HG03108 (cell line): Measurements from ENCODE around the gene SLC35E2B.

Experiments used
- ATAC-seq: cut with Tn5 transposase; IDR thresholded peaks from one replicate; pipeline ENCODE4 v1.9.1; 2021; ENCODE audit warnings: moderate library complexity; ENCODE audit not compliant: unreplicated experiment

Gene SLC35E2B

DNA sequence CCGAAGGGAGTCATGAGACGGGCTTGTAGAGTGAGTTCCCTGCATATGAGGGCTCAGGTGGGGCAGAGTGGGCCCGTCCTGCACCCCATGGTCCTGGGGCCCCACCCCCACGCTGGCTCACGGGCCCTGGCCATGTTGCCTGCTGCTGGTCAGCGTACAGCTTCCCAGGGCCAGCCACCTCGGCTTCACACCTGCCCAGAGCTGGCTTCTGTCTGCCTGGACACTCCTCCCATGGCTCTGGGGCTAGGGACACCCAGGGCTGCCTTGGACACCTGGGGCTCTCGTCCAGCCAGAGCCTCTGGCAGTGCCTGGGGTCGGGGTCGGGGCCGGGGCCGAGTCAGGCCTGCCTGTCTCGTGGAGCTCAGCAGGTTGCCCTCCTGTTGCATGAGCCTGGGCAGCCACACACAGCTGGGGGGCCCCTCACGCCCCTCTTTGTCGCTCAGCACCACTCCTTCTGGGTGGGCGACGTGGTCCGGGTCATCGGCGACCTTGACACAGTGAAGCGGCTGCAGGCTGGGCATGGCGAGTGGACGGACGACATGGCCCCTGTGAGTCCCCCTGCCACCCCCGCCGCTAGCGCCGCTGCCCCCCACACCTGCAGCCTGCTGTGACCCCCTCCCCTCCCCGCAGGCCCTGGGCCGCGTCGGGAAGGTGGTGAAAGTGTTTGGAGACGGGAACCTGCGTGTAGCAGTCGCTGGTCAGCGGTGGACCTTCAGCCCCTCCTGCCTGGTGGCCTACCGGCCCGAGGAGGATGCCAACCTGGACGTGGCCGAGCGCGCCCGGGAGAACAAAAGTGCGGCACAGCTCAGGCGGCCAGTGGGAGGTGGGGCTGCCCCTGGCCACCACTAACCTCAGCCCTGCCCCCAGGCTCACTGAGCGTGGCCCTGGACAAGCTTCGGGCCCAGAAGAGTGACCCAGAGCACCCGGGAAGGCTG lies 66.1 kb downstream of the SLC35E2B start:
- no peak for ATAC-seq

GRCh38 chr1:1625824-1626206 lies 66.8 kb downstream of the SLC35E2B start:
- no peak for ATAC-seq

DNA sequence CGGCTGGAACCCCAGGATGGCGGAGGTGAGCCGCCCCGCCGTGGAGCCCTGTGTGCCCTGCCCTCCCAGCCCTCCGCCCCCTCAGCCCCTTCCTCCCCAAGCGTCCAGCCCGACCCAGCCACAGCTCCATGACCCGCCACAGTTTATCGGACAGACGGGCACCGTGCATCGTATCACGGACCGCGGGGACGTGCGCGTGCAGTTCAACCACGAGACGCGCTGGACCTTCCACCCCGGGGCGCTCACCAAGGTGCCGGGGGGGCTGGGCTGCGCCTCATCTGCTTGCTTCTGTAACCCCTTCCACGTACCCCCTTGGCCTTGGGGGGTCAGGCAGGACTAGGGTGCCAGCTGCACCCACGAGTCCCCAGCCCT lies 67.2 kb downstream of the SLC35E2B start:
- no peak for ATAC-seq

DNA sequence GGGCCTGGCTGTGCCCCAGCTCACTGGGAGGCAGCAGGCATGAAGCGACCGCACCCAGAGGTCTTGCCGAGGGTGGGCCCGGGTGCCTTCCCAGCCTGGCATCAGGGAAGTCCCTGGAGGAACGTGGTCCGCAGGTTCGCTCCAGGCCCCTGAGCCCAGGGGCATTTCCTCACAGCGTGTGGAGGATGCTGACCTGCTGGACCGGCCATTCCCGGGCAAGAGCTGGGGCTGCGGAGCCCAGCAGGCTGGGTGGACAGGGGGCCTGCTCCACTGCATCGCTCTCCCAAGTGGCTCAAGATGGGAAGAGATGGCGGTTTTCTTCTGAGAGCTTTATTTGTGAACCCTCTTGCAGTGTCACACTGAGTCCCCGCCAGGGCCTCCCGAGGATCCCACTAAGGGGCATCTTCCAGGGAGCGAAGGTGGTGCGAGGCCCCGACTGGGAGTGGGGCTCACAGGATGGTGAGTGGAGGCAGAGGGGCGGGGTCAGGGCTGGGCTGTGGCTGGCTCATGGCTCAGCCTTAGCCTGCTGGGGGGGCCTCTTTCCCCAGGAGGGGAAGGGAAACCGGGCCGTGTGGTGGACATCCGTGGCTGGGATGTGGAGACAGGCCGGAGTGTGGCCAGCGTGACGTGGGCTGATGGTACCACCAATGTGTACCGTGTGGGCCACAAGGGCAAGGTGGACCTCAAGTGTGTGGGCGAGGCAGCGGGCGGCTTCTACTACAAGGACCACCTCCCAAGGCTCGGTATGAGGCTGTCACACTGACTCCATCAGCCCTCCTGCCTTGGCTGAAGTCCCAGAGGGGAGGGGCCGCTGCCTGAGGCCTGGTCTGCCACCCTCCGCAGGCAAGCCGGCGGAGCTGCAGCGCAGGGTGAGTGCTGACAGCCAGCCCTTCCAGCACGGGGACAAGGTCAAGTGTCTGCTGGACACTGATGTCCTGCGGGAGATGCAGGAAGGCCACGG lies 67.9 kb downstream of the SLC35E2B start:
- no peak for ATAC-seq

- ATAC-seq = no peak
These were observed 68.8 kb downstream of the SLC35E2B start for GRCh38 chr1:1623631-1624442.

- no peak for ATAC-seq
These were observed 69.4 kb downstream of the SLC35E2B start for GRCh38 chr1:1623181-1623630.

GRCh38 chr1:1622788-1623094 lies 69.9 kb downstream of the SLC35E2B start:
- ATAC-seq = no peak

- ATAC-seq = no peak
These were observed 70.4 kb downstream of the SLC35E2B start for GRCh38 chr1:1622010-1622787.

GRCh38 chr1:1621173-1622009 lies 71.2 kb downstream of the SLC35E2B start:
- no peak for ATAC-seq

GRCh38 chr1:1620433-1621139 lies 72.0 kb downstream of the SLC35E2B start:
- ATAC-seq = no peak

- no peak for ATAC-seq
These were observed 72.7 kb downstream of the SLC35E2B start for GRCh38 chr1:1619917-1620361.

DNA sequence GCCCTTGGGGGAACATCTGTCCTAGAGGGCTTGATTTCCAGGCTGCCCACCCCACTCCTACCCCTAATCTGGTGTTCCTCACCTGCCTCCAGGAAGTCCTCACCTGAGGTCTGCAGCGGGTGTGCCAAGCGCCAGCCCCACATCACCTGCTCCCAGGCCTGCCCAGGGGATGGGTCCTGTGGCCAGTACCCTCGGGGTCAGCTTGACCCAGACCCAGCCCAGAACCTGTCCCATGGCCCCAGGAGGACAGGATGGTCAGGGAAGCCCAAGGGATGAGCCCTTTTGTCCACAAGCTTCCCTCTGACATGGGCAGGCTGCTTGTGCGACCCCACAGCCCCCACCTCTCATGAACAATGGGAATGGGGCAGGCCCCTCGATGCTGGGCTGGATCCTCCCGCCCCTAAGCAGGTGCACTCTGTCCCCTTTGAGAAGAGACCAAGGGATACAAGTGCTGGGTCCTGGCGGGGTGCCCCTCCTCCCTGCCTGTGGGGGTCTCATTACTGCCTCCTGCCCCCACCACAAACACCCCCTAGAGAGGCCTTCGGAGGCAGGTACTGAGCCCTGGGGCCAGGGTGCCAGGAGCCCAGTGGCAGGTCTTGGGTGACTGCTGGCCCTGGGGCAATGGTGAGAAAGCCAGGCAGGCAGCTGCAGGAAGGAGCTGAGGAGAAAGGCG lies 74.1 kb downstream of the SLC35E2B start:
- no peak for ATAC-seq

GRCh38 chr1:1617925-1618324 lies 74.7 kb downstream of the SLC35E2B start:
- no peak for ATAC-seq

DNA sequence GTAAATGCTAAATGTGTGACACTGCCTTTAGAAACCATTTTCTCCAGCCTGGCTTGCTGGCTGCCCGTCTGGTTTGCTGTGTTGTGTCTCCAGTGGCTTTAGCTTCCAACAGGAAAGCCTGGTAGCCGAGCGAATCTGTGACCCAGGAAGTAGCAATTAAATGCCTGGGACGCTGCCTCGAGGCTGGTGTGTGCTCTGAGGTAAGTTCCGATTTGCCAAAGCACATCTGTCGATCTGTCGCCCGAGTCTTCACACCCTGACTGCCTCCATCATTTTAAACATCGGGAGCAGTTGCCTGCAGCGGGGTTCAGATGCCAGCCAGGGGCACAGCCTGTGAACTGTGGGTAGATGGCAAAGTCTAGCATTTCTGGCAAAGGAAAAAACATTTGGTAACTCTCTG lies 75.1 kb downstream of the SLC35E2B start:
- ATAC-seq = no peak

DNA sequence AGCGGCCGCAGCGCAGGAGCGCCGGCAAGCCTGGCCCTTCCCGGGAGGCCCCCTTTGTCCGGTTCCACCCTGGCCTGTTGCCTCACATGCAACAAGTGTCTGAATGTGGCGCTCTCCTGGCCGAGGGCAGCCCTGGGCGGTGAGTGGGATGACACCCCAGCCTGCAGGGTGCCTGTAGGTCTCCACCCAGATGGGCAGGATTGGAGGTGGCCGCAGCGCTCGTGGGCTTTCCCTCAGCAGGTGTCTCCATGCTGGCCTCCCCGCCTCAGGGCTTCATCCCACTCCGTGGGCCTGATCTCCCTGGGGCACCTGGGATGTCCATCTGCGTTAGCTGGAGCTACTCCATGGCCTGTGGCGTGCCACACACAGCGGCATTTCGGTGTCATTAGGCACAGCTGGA lies 75.8 kb downstream of the SLC35E2B start:
- no peak for ATAC-seq

GRCh38 chr1:1616045-1616790 lies 76.4 kb downstream of the SLC35E2B start:
- peak; percentile 14 for ATAC-seq
